NCI-H1694 treated with DMSO at 0.1 percent for 48 hours (cell line): ENCODE results near the gene ZBED4.
"Not testable (repeated sequence)": the region's sequence is repeated elsewhere in the genome, so short reads cannot be mapped to it uniquely, and the experiment has no call there.

ENCODE experiments used
- DNase-seq: peaks from one replicate; lab custom pipeline; 2025; lab: John Stamatoyannopoulos, UW

The ZBED4 gene

DNA sequence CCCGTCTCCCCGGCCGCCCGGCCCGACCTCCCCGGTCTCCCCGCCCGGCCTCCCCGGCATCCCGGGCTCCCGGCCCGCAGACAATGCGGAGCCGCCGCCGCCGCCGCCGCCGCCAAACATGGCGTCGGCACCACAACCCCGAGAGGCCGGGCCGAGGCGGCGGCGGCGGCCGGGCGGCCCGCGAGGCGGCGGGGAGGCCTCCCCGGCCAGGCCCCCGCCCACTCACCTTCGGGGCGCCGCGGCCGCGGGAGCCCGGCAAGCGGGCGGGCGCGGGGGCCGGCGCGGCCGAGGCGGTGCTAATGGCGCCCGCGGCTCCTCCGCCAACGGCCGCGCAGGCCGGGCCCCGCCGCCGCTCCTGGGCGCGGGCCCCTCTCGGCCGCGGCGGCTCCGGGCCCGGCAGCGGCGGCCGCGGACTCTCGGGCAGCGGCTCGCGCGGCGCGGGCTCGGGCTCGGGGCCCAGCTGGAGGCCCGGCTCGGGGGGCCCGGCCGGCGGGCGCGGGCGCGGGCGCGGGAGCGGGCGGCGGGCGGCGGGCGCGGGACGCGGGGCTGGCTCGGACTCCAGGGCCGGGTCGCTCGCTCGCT, 26.3 kb upstream of the ZBED4 start:
- no peak for DNase-seq

DNA sequence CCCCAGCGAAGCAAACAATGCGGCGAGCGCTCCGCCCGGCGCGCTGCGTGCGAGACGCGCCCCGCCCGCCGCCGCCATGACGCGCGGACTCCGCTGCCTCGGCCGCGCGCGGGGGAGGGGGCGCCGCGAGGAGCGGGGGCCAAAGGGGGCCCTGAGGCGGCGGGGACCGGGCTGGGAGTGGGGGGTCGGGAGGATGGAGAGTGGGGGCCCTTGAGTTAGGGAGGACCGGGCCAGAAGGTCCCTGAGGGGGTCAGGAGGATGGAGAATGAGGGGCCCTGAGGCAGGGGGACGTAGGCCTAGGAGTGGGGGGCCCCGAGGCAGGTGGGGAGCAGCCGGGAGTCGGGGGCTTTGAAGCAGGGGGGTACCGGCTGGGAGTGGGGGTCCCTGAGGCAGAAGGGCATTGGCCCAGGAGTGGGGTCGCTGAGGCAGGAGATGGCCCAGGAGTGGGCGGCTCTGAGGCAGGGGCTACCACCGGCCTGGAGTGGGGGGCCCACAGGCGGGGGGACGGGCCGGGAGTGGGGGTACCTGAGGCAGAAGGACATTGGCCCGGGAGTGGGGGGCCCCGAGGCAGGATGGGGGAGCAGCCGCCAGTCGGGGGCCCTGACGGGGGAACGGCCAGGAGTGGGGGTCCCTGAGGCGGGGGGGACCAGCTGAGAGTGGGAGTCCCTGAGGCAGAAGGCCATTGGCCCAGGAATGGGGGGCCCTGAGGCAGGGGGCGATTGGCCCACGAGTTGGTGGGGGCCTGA, 25.6 kb upstream of the ZBED4 start, which contains the start of gene BRD1:
Gene BRD1 (minus strand): TSS at position 21 of the 746 bp plus-strand sequence. CDS start 3,556 bp downstream, outside the sequence.
- peak; percentile 12 for DNase-seq

DNA sequence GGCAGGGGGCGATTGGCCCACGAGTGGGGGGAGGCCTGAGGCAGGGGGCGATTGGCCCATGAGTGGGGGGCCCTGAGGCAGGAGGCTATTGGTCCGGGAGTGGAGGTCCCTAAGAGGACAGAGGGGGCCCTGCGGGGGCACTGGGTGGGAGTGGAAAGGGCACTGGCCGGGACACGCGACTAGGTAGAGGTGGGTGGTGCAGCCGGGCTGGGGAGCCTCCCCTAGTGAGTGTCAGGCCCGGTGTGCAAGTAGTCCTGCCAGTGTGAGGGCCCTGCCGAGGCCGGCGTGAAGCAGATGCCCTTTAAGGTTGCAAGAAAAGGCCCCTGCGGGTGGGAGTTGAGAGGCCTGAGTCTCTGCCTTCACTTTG, 25.1 kb upstream of the ZBED4 start:
- DNase-seq = no peak

DNA sequence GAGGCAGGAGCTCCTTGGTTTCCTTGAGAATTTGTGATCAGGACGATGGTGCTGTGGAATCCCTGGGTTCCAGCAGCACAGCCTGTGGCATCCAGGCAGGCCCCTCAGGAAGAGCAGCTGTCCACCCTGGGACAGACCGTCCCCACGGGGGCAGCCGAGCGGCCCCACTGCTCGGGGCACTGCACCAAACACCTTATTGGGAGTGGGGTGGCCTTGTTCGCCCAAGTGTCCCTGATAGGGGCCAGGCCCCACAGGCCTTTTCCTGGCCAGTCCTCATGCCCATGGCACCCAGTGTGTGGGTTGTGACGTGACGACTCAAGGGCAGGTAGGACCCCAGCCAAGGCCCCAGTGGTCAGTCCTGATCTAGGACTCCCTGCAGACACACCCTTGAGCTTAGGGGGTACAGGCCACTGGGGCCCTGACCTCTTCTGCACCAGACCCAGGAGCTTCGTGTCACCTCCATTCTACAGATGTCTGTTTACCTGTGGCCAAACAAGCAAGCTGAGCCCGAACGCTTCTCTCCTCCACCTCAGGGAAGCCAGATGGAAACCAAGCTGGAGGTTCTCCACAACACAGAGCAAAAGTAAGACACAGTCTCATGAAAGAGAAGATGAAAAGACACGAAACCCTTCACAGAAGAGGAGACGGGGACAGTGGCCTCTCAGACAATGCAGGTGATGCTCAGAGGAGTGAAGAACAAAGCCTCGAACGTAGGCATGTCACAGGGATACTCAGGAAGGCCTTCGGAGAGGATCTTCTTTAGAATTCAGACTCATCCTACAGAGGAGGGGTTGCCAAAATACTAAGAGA, 24.4 kb upstream of the ZBED4 start:
- DNase-seq = no peak

DNA sequence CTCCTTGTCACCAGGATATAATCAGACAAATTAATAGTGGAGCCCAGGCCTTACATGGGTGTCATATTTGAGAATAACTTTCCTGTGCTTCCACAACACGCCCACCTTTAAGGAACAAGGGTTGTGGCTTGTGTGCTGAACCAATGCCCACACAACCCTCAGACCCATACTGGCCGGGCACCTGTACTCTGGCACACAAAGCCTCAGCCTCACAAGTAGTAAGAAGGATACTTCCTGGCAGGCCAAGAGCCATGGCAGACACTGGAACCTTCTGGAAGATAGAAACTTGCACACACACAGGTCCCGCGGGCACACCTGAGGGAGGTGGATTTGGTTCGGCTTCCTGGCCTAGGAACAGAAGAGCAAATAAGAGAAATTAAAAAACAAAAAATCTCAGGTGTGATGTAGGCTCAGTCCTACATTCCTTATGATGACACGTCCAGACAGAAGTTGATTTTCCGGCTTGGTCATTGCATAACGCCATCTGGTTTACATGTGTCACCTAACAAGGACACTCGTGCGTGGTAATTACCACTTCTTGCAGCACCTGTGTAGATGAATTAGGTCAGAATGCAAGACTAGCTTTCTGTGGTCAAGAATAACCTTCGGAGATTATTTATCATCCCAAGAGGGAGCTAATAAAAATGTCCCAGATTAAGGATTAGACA, 20.2 kb upstream of the ZBED4 start:
- DNase-seq = no peak

DNA sequence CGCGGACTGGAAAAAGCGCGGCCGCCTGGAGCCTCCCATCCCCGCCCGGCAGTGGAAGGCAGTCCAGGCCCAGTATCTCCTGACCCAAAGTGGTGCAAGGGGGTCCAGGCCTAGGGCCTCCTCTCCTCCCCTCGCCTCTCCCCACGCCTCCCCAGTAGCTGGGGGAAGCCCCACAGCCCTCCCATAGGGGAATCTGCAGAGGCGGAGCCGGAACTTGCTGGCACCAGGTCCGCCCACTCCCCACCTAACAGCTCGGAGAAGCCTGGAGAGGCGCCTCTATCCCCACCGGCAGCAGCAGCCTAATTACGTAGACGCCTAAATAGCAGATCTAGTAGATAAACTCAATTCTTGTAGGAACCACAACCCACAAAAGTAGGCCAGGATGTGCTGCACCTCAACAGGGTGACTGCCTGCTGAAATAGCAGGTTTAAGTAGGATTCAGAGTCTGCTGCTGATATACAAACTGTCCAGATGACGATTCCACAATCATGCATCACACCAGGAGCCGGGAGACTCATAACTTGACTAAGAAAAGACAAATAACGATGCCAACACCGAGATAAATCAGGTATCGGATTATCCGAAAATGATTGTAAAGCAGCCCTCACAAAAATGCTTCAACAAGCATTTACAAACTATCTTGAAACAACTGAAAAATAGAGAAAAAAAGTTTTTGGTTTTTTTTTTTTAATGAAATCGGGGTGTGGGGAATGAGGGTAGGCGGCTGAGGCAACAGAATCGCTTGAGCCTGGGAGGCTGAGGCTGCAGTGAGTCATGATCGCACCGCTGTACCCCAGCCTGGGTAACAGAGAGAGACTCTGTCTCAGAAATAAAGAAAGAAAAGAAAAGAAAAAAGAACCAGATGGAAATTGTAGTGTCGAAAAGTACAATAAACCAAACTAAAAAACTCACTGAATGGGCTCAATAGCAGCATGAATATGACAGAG, 14.6 kb upstream of the ZBED4 start:
- no peak for DNase-seq

DNA sequence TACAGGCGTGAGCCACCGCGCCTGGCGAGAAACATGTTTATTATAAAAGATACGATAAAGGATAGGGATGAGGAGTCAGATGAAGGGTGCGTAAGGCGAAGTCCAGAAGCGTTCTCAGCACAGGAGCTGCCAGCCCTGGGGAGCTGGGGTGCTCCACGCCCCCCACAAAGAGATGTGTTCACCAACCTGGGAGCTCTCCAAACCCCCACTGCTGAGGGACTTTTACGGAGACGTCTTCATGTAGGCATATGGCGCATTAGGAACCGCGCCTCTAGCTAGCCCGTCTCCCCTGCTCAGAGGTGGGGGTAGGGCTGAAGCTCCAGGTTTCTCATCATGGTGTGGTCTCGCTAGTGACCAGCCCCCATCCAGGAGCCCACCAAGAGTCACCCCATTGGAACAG, 8.4 kb upstream of the ZBED4 start:
- DNase-seq = no peak

DNA sequence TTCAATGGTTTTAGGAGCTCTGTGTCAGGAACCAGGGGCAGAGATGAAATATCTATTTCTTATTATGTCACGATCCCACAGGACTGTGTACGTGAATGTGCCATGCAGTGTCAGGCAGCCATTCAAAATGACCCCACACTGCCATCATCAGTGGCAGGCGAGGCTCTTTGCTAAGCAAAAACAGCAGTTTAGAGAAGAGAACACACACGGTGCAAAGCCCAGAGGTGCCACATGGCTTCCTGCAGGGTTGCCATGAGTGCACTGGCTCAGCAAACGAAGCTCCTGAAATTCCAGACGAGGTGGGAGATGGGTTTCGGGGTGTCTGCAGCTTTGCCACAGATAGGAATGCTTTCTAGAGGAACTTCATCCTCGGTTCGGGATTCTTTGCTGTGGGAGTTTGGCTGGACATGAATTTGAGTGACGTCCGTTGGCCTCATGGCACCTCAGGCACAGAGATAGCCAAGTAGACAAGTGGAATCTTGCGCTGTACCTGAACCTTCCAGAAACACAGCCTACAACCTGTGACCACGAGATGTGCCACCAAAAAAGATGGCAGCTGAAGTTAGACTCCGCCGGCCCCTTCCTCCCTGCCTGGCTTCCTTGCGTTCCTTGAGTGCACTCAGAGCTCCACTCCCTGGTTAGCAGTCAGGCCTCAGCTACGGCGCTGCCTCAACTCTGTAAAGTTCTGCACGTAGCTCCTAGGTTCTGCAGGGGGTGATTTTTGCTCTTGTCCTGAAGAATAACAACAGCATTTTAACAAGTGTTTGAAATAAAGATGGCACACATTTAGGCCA, 7.8 kb upstream of the ZBED4 start:
- no peak for DNase-seq

DNA sequence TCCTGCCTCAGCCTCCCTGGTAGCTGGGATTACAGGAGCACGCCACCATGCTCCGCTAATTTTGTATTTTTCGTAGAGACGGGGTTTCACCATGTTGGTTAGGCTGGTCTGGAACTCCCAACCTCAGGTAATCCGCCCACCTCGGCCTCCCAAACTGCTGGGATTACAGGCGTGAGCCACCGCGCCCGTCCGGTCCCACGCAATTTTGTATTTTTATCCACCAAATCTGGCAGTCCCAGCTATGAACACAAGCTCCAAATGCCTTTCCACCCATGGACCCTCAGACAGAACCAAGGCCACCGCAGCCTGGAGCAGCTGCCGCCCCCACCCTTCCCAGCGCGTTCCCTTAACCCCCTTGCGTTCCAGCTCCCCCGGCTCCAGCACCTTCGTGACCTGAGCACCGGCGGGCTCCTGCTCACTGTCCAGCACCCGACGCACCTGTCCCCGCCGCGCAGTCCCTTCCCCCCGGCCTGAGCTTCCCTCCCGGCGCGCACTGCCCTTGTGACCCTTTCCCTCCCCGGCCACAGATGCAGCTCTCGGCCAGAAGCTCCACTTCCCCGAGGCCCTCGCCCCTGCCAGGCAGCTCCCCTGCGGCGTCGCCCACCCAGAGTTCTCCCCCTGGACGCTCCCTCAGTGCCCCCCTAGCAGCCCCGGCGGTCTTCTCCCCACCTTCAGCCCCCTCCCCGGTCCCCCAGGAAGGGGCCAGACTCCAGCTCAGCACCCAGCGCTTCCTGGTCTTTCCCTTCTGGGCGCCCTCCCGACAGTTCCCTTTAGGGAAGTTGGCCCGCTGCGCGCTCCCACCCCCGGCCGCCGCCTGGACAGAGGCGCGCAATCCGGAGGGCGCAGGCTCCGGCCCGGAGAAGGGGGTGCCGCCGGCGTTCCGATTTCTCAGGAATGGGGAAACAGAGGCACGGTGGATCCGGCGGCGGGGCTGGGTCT, 5.6 kb upstream of the ZBED4 start:
- DNase-seq = no peak

DNA sequence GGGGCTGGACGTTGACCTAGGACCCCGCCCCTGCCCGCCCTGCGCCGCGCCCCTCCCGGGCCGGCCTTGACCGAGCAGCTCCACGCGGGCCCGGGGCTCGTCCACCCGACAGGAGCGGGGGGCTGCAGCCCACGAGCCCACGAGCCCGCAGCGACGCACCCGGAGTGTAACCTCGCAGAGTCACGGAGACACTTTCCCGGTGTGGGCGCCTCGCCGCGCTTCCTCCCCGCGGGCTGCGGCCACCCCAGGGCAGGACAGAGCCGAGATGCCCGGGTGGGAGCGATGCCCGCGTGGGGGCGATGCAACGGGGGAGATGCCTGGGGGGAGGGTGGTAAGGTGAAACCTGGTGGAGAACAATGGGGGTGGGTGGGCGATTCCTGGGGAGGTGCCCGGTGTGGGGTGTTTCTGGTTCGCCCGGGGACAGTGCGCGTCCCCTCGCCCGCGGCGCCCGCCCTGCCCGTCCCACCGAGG, 4.9 kb upstream of the ZBED4 start:
- no peak for DNase-seq

DNA sequence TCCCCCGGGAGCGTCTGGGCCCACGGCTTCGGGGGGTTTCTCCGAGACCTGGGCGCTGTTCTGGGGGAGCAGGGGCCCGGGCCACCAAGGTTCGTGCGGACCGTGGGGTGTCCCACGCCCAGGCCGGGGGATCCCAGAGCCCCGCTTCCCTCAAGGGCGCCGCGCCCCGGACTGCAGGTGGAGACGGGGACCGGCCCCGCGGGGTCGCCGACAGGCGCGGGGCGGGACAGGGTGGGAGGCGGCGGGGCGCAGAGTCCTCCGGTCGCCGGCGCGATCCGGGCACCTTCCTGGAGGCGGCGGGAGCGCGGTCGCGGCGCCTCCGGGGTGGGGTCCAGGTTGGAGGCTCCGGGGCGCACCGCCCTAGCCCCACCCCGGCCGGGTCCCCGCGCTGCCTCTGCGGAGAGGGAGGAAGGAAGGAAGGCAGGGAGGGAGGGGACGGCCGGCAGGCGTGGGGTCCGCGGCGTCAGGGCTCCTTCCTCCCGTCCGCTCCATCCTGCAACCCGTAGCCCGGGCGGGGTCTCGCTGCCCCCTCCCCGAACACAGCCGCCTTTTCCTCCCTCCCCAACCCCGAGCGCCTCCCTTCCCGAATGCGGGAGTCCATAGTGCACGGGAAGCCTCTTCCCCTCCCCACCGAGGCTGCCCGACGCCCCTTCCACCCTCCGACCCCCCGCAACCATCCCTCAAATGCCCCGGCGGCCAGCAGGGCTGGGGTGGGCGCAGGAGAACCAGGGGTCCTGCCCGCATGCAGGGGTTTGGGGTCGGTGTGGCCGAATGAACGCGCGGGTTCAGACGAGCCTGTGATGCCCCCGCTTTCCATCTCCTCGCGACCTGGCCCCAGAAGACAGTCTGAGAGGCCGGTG, 4.3 kb upstream of the ZBED4 start:
- no peak for DNase-seq

DNA sequence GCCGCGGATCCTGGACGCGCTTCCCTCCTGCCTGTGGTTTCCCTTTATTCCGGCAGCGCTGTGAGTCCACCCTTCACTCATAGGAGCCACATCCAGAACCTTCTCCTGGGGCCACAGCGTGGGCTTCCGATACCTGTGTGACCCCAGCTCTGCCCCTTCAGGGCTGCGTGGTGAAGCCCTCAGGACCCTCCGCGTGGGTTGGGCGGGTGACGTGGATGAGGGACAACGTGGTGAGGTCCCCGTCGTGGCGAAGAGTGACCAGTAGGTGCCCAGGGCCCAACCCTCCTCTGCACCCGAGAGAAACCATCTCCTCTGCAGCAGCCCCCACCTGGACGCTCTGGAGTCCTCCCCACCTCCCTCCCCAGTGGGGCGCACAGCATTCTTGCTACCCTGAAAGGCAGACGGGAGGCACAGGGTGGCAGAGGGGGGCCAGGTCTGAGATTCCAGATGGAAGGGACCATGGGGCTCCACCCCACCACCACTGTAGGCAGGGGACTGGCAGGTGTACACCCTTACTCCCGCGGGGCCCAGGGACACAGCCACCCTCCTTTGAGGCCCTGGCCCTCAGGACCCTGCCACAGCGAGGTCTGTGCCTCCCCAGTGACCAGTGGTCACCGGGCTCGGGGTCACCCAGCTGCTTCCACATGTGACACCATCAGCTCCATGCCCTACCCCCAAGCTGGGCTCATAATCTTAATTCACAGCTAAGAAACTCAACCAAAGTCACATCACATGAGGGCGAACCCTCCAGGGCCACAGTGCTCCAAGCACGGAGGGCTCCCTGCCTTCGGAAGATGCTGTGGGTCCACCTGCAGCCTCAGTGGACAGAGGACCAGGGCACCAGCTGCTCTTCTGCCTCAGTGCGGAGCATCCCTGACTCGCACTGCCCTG, 3.4 kb upstream of the ZBED4 start:
- no peak for DNase-seq

DNA sequence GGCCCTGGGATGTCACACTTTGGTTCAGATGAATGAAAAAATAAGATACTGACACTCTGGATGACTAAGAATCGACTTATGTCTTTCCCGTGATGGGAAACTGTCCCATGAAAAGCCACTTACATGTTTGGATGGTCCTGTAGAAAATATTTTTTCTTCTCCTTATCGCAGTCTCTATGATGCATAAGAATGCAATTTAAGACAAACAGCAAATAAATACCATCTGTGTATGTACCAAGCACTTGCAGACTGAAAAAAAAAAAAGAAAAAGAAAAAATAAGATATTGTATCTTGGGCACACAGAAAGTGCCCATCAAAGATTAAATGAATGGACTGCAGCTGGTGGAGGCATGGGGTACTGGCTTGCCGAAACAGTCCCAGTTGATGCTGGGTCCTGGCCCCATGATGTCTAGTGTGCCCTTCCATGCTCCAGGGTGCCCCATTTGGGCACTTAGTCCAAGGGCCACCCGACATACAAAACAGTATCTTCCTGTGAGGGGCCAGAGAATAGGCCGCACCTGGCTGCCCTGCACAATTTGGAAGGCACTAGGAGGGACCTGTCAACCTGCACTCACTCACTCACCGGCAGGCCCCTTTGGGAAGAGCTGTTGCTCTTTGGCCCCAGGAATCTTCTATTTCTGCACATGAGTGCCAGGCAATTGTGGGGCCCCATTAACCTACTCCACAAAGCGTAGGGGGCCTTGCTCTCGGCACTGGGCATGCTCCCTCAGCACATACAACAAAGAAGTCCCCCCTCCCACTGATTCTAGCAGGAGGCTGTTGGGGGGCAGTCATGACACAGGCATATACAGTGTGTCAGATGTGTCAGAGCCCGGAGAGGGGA, 2.5 kb upstream of the ZBED4 start:
- no peak for DNase-seq

DNA sequence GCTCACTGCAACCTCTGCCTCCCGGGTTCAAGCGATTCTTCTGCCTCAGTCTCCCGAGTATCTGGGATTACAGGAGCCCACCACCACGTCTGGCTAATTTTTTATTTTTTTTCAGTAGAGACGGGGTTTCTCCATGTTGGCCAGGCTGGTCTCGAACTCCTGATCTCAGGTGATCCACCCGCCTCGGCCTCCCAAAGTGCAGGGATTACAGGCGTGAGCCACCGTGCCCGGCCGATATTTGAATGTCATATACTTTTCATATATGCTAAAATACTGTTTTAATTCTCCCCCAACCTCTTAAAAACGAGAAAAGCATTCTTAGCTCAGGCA, 1.1 kb upstream of the ZBED4 start:
- DNase-seq = not testable (repeated sequence)

DNA sequence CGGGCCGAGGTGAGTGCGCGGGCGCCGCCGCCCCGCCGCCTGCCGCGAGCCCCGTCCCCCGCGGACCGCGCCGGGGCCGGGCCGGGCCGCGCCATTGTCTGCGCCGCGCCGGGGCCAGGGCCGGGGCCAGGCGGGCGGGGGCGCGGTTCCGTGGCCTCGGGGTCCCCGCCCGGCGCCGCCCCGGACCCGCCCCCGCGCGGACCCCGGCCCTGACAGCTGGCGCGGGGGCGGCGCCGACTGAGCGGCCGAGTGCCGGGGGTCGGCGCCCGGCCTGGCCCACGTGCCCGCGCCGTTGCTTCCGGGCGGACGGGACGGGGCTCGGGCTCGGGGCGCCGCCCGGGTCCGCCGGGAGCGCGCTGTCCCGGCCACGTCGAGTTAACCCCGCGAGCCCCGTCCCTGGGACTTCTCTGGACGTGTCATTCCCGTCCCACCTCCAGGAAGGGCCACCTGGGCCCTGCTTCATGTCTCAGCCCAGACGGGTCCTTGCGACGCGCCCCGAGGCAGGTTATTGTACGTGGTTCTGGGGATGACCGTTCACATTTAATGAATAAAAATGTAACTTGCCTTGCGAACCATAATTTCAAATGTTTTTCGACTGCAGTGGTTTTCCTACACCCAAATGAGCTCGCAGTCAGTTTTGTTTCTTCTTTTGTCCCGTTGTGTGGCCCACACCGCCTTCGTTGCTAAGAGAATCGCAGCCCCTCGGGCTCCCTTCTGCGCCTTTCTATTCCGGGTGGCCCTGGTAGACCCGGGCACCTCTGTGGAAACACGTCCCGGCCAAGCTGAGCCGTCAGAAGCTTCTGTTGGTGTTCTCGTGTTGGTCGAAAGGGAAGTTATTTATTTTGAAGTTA, 562 bp downstream of the ZBED4 start:
- no peak for DNase-seq
